Epithelial cell of esophagus (primary cell): ENCODE data around the gene GAPT.
A peak's percentile ranks its signal among the peaks of the same experiment; 100 is the strongest.

Source experiments
- DNase-seq: peaks from one replicate; pipeline ENCODE4 v3.0.0; 2010; ENCODE audit warnings: low read depth
- H3K4me3 ChIP-seq: 2 replicates; pipeline ENCODE4 v1.5.1; 2011; ENCODE audit warnings: mild to moderate bottlenecking, low read length, control low read depth
- CTCF ChIP-seq: IDR thresholded peaks from 2 replicates; pipeline ENCODE4 v1.5.1; 2011; ENCODE audit warnings: low read depth, mild to moderate bottlenecking, low read length, control low read depth, inconsistent platforms; ENCODE audit not compliant: insufficient read depth; ENCODE audit errors: missing control alignments

GAPT gene

DNA sequence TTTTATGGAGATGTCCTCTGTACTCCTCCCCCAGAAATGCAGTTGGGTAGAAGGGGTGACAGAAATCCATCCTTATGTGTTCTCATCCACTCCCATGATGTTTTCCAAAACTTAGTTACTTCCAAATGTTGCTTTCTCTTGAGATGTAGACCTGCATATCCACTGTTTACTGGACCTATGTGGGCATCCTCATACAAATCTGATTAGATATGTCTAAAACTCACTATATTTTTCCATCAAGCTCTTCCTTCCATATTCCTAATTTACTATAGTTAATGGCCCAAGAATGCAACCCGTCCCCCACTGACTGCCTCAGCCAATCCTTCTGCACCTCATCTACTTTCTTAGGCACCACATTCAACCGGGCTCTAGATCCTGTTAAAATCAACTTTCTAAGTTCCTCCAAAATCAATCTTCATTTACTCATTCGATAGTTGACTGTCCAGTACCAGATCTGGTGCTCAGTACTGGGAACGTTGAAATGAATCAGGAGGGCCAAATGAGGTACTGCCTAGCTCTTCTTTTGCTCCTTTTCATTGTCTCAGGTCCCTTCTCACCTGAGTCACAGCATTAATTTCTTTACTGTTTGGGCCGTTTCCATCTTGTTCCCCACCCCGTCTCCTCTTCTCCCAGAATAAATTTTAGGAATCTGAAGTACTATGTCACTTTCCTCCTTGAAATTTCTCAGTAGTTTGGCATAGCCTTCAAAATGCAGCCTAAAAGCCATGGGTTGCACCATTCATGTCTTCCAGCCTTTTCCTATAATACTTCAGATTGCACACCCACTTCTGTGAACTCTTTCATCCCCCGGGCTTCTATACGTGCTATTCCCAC, 39.3 kb upstream of the GAPT start:
- peak; percentile 54 for DNase-seq
- TF ChIP-seq CTCF = no peak
- H3K4me3 ChIP-seq = no peak overlapping the region

DNA sequence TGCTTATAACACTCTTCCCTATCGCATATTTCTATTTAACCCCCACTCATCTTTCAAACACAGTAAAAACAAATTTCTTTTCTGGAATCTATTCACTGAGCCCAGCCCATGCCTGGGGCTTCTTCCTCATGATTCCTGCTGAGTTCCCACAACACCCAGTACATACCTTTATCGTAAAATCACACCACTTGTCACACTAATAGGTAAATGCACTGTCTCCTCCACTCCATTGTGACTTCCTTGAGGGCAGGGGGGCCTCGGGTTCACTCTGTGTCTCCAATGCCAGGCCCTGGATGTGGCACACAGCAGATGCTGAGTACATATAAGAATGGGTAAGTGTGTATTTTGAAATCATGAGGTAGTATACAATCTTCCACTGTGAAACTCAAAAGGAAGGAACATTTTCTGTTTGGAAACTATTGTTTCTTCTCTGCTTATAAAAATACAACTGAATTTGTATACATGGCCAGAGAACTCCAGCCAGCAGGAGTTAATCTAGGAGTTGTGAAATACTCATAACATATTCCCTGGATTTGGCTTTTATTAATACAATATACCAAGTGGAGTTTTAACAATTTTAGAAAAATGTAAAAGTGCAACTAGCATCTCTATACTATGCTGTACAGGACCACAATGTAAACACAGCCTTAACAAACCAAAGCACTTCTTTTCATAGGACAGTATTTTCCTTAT, 38.5 kb upstream of the GAPT start:
- peak; percentile 90 for DNase-seq
- no peak overlapping the region for H3K4me3 ChIP-seq
- TF ChIP-seq CTCF = no peak

- no peak overlapping the region for H3K4me3 ChIP-seq
- TF ChIP-seq CTCF = no peak
- DNase-seq = peak; percentile 77
Observed at GRCh38 chr5:58453306-58453705, 37.9 kb upstream of the GAPT start.

GRCh38 chr5:58454025-58454424, 37.2 kb upstream of the GAPT start:
- peak; percentile 24 for DNase-seq
- H3K4me3 ChIP-seq = no peak overlapping the region
- no peak for TF ChIP-seq CTCF

- peak; percentile 34 for DNase-seq
- H3K4me3 ChIP-seq = no peak overlapping the region
- no peak for TF ChIP-seq CTCF
Observed at GRCh38 chr5:58455066-58455465, 36.2 kb upstream of the GAPT start.

DNA sequence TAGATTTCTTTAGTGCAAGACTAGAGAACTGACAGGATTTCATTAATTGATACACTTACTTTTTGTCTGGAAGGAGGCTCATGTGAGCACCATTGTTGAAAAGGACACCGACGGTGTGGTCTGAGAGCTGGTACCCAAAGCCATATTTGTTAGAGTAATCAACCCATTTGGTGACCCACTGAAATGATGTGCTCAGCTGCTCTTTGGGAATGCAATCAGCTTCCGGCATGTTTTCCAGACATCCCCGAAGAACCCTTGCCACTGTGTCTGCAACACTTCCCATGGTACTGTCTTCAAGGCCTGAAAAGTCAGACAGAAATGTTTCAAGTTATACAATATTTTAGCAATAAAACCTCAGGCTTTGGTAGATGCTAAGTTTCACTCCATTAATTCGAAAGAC, 35.8 kb upstream of the GAPT start:
- TF ChIP-seq CTCF = no peak
- no peak for DNase-seq
- peak overlapping the region; percentile 16 for H3K4me3 ChIP-seq
